OCI-LY3 (cell line): ENCODE results near the gene RPS6KA2.

Experiments
- H2AFZ ChIP-seq: fragments of 200-600, 300-600 bp; shearing (Covaris generic); 2 replicates; pipeline ENCODE4 v1.6.0; 2014; ENCODE audit warnings: antibody characterized with exemption, low read depth, low read length
- H3K27ac ChIP-seq: fragments of 200-600, 300-600 bp; sonication (generic); 2 replicates; pipeline ENCODE4 v1.5.1; 2014; ENCODE audit warnings: mild to moderate bottlenecking, low read length, moderate library complexity, mixed read lengths
- H3K27me3 ChIP-seq: fragments of 200-600, 300-600 bp; sonication (generic); 2 replicates; pipeline ENCODE4 v1.6.1; 2014; ENCODE audit warnings: low read depth, low read length, mixed read lengths
- H3K36me3 ChIP-seq: fragments of 200-600, 300-600 bp; sonication (generic); replicated peaks from 2 replicates; pipeline ENCODE3; 2014; ENCODE audit warnings: low read depth, low read length, mixed read lengths
- H3K4me1 ChIP-seq: fragments of 300-600, 200-600 bp; sonication (generic); 2 replicates; pipeline ENCODE4 v1.6.1; 2014; ENCODE audit warnings: low read length, mixed read lengths
- H3K4me2 ChIP-seq: fragments of 200-600, 300-600 bp; sonication (generic); 2 replicates; pipeline ENCODE4 v1.6.1; 2014; ENCODE audit warnings: low read length, mixed read lengths
- H3K4me3 ChIP-seq: fragments of 300-600, 200-600 bp; sonication (generic); 2 replicates; pipeline ENCODE4 v1.5.1; 2014; ENCODE audit warnings: antibody characterized with exemption, mild to moderate bottlenecking, low read length, moderate library complexity
- H3K79me2 ChIP-seq: fragments of 300-600, 200-600 bp; shearing (Covaris generic); 2 replicates; pipeline ENCODE4 v1.6.1; 2014; ENCODE audit warnings: mild to moderate bottlenecking, low read length, mixed read lengths
- H3K9ac ChIP-seq: fragments of 300-600, 200-600 bp; shearing (Covaris generic); 2 replicates; pipeline ENCODE4 v1.6.0; 2014; ENCODE audit warnings: mild to moderate bottlenecking, low read length, moderate library complexity
- H3K9me3 ChIP-seq: fragments of 200-600, 300-600 bp; shearing (Covaris generic); 2 replicates; pipeline ENCODE4 v1.6.1; 2014; ENCODE audit warnings: low read length, mixed read lengths; ENCODE audit not compliant: insufficient read depth
- H4K20me1 ChIP-seq: fragments of 200-600, 300-600 bp; sonication (generic); 2 replicates; pipeline ENCODE4 v1.6.1; 2016; ENCODE audit warnings: low read length, mixed read lengths; ENCODE audit not compliant: insufficient read depth
- CTCF ChIP-seq: fragments of 200-600, 300-600 bp; sonication (generic); IDR thresholded peaks from 2 replicates; pipeline ENCODE4 v1.5.1; 2014; ENCODE audit warnings: antibody characterized with exemption, low read length, low read depth
- EZH2phosphoT487 ChIP-seq: fragments of 200-600 bp; shearing (Covaris generic); IDR thresholded peaks from 2 replicates; pipeline ENCODE4 v1.6.1; 2018; ENCODE audit warnings: antibody characterized with exemption, mixed run types, low read depth

Gene RPS6KA2

GRCh38 chr6:166670013-166670412 lies 43.0 kb upstream of the RPS6KA2 start:
- Histone ChIP-seq H3K4me1 (no peaks in the 10 kb centered on the region), H3K9me3 (no peaks in the 10 kb centered on the region), H2AFZ (no peak overlapping the region), H3K79me2 (no peaks in the 10 kb centered on the region), H3K4me3 (no peak overlapping the region), H3K27ac (no peak overlapping the region), H3K36me3 (no peaks in the 10 kb centered on the region), H3K9ac (no peak overlapping the region), H4K20me1 (no peaks in the 10 kb centered on the region), H3K4me2 (no peak overlapping the region), H3K27me3 (peaks cover 19% of the 10 kb centered on the region; the same call in 1 of the 2 replicates)
- TF ChIP-seq CTCF (no peak), EZH2phosphoT487 (no peak)

GRCh38 chr6:166667796-166668610 lies 41.0 kb upstream of the RPS6KA2 start:
- H3K79me2 ChIP-seq = no peaks in the 10 kb centered on the region
- H3K4me2 ChIP-seq = no peak overlapping the region
- TF ChIP-seq CTCF (no peak), EZH2phosphoT487 (no peak)
- no peaks in the 10 kb centered on the region for H4K20me1 ChIP-seq
- H3K9me3 ChIP-seq = no peaks in the 10 kb centered on the region
- peaks cover 24% of the 10 kb centered on the region; the same call in 1 of the 2 replicates for H3K27me3 ChIP-seq
- no peak overlapping the region for H3K27ac ChIP-seq
- H2AFZ ChIP-seq = no peak overlapping the region
- no peak overlapping the region for H3K9ac ChIP-seq
- no peaks in the 10 kb centered on the region for H3K36me3 ChIP-seq
- no peaks in the 10 kb centered on the region for H3K4me1 ChIP-seq
- H3K4me3 ChIP-seq = no peak overlapping the region

GRCh38 chr6:166664135-166664534 lies 37.1 kb upstream of the RPS6KA2 start:
- Histone ChIP-seq H3K4me2 (no peak overlapping the region), H3K9ac (no peak overlapping the region), H3K27ac (no peak overlapping the region), H3K4me1 (no peaks in the 10 kb centered on the region), H3K4me3 (no peak overlapping the region), H3K27me3 (peaks cover 18% of the 10 kb centered on the region; the same call in 1 of the 2 replicates), H4K20me1 (no peaks in the 10 kb centered on the region), H3K9me3 (no peaks in the 10 kb centered on the region), H2AFZ (no peak overlapping the region), H3K79me2 (no peaks in the 10 kb centered on the region), H3K36me3 (no peaks in the 10 kb centered on the region)
- no peak for TF ChIP-seq CTCF

GRCh38 chr6:166663568-166663967 lies 36.5 kb upstream of the RPS6KA2 start:
- no peaks in the 10 kb centered on the region for H3K4me1 ChIP-seq
- no peak overlapping the region for H3K27ac ChIP-seq
- no peak overlapping the region for H3K9ac ChIP-seq
- no peak overlapping the region for H2AFZ ChIP-seq
- no peak overlapping the region for H3K4me3 ChIP-seq
- no peaks in the 10 kb centered on the region for H4K20me1 ChIP-seq
- H3K27me3 ChIP-seq = peaks cover 18% of the 10 kb centered on the region; the same call in 1 of the 2 replicates
- H3K79me2 ChIP-seq = no peaks in the 10 kb centered on the region
- no peaks in the 10 kb centered on the region for H3K36me3 ChIP-seq
- H3K9me3 ChIP-seq = no peaks in the 10 kb centered on the region
- TF ChIP-seq EZH2phosphoT487 = no peak
- no peak for TF ChIP-seq CTCF
- H3K4me2 ChIP-seq = no peak overlapping the region
